Measurements from ENCODE around the gene ATAD3B. TPM values are rescaled to one million over a fixed set of nuclear protein-coding genes. Genes with fewer than 3 reads are reported as not detected.

ATAD3B gene, protein sequence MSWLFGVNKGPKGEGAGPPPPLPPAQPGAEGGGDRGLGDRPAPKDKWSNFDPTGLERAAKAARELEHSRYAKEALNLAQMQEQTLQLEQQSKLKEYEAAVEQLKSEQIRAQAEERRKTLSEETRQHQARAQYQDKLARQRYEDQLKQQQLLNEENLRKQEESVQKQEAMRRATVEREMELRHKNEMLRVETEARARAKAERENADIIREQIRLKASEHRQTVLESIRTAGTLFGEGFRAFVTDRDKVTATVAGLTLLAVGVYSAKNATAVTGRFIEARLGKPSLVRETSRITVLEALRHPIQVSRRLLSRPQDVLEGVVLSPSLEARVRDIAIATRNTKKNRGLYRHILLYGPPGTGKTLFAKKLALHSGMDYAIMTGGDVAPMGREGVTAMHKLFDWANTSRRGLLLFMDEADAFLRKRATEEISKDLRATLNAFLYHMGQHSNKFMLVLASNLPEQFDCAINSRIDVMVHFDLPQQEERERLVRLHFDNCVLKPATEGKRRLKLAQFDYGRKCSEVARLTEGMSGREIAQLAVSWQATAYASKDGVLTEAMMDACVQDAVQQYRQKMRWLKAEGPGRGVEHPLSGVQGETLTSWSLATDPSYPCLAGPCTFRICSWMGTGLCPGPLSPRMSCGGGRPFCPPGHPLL
- total RNA-seq, result 1 to 10 TPM; 2.7 to 5.7 TPM

DNA sequence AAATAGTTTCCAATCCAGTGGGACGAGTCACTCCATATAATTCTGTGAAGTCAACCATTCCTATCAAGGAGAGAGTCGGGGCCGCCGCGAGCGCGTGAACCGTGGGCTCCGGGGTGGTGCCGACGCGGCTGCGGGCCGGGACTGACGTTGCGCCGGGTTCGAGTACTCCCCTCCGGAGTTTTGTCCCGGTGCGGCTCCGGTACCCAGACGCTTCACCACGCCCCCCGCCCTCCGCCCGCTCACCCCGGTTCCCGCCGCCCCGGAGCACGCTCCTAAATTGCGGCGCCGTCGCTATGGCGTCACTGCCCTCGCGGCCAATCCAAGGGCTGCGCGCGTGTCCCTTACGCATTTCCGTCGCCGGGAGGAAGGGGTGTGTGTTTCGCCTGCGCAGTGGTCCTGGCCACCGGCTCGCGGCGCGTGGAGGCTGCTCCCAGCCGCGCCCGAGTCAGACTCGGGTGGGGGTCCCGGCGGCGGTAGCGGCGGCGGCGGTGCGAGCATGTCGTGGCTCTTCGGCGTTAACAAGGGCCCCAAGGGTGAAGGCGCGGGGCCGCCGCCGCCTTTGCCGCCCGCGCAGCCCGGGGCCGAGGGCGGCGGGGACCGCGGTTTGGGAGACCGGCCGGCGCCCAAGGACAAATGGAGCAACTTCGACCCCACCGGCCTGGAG, at the start of gene ATAD3B:
TSS of gene ATAD3B (plus strand) at position 377 of the 664 bp plus-strand sequence. CDS start at position 497, 120 bp downstream.
- no peaks in the 10 kb centered on the region for H3K36me3 ChIP-seq
- H3K4me1 ChIP-seq, result peaks cover 0 to 24% of the 10 kb centered on the region in 2 donors
- no peaks in the 10 kb centered on the region for H3K9me3 ChIP-seq
- peak within 1 kb of the TSS; percentile 75 to 83 for H3K27ac ChIP-seq
- DNase-seq (ENCODE audit: low spot score), result peak; percentile 95
- H3K27me3 ChIP-seq, result no peaks in the 10 kb centered on the region
- TF ChIP-seq, protein P1, sequence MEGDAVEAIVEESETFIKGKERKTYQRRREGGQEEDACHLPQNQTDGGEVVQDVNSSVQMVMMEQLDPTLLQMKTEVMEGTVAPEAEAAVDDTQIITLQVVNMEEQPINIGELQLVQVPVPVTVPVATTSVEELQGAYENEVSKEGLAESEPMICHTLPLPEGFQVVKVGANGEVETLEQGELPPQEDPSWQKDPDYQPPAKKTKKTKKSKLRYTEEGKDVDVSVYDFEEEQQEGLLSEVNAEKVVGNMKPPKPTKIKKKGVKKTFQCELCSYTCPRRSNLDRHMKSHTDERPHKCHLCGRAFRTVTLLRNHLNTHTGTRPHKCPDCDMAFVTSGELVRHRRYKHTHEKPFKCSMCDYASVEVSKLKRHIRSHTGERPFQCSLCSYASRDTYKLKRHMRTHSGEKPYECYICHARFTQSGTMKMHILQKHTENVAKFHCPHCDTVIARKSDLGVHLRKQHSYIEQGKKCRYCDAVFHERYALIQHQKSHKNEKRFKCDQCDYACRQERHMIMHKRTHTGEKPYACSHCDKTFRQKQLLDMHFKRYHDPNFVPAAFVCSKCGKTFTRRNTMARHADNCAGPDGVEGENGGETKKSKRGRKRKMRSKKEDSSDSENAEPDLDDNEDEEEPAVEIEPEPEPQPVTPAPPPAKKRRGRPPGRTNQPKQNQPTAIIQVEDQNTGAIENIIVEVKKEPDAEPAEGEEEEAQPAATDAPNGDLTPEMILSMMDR (IDR thresholded peaks at IDR 0.05), result no peak
- peak within 1 kb of the TSS; percentile 72 to 89 for H3K4me3 ChIP-seq

DNA sequence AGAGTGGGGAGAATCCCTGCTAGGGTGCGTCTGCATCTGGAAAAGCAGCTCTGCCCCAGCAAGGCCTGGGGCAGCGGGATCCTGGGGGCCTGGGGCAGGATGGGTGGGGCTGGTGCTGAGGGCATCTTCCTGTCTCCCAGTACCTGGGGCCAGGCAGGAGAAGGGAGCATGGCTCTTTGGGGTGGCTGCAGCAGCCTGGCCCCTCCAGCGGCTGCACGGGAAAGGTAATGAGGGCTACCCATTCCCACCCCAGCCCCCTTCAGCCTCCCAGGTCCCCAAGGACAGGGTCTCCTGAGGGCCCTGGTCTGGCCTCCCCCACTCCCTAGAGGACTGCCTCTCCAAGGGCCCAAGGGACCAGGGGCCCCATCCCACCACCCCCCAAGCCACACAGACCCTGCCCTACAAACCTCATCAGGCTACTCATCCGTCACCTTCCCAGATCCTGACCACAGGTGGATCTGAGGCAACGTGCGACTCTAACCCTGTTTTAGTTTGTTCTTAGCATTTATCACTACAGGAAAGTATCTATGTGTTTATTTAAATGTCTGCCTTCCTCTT, 49.6 kb upstream of the ATAD3B start:
- DNase-seq (ENCODE audit: low spot score), result no peak
- Histone ChIP-seq H3K27me3 (no peaks in the 10 kb centered on the region), H3K4me1 (peaks cover 0 to 16% of the 10 kb centered on the region in 2 donors), H3K36me3 (no peaks in the 10 kb centered on the region), H3K4me3 (no peak overlapping the region), H3K27ac (no peak overlapping the region), H3K9me3 (no peaks in the 10 kb centered on the region)
- TF ChIP-seq, protein P1 (IDR thresholded peaks at IDR 0.05), result no peak

DNA sequence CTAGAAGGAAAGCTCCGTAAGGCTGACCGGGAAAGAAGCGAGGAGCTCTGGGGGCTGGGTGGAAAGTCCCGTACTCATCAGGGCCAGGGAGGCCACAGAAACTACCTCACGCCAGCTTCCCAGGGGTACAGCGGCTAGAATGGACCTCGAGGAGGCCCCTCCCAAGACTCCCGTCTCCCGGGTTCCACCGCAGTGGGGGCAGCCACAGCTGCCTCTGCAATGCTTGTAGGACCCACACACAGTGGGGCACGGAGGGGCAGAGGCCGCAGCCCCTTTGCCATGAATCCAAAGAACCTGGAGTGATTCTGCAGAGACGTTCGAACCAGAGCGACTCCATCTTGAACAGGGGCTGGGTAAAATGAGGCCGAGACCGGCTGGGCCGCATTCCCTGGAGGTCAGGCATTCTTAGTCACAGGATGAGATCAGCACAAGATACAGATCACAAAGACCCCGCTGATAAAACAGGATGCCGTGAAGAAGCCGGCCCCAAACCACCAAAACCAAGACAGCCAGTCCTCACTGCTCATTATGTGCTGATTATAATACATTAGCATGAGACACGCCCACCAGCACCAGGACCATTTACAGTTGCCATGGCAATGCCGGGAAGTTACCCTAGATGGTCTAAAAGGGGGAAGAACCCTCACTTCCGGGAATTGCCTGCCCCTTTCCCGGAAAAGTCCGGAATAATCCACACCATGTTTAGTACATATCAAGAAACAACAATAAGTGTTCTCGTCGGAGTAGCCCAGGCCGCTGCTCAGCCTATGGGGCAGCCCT, 48.9 kb upstream of the ATAD3B start:
- no peaks in the 10 kb centered on the region for H3K9me3 ChIP-seq
- no peak overlapping the region for H3K4me3 ChIP-seq
- TF ChIP-seq, protein P1 (IDR thresholded peaks at IDR 0.05), result no peak
- no peaks in the 10 kb centered on the region for H3K36me3 ChIP-seq
- H3K4me1 ChIP-seq, result peaks cover 0 to 16% of the 10 kb centered on the region in 2 donors
- no peaks in the 10 kb centered on the region for H3K27me3 ChIP-seq
- no peak overlapping the region for H3K27ac ChIP-seq
- no peak for DNase-seq (ENCODE audit: low spot score)

DNA sequence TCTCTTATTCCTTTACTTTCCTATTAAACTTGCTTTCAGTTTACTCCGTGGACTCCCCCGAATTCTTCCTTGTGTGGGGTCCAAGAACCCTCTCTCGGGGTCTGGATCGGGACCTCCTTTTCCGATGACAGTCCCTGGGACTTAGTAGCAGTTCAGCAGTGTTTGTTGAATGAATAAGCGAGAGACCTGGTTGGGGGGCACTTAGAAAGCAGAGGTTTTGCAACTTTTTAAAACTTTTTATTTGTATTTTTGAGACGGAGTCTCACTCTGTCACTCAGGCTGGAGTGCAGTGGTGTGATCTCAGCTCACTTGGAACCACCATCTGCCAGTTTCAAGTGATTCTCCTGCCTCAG, 48.3 kb upstream of the ATAD3B start:
- no peaks in the 10 kb centered on the region for H3K36me3 ChIP-seq
- no peak overlapping the region for H3K4me3 ChIP-seq
- no peak overlapping the region for H3K27ac ChIP-seq
- TF ChIP-seq, protein P1 (IDR thresholded peaks at IDR 0.05), result no peak
- peaks cover 0 to 16% of the 10 kb centered on the region in 2 donors for H3K4me1 ChIP-seq
- H3K9me3 ChIP-seq, result no peaks in the 10 kb centered on the region
- no peak for DNase-seq (ENCODE audit: low spot score)
- no peaks in the 10 kb centered on the region for H3K27me3 ChIP-seq

DNA sequence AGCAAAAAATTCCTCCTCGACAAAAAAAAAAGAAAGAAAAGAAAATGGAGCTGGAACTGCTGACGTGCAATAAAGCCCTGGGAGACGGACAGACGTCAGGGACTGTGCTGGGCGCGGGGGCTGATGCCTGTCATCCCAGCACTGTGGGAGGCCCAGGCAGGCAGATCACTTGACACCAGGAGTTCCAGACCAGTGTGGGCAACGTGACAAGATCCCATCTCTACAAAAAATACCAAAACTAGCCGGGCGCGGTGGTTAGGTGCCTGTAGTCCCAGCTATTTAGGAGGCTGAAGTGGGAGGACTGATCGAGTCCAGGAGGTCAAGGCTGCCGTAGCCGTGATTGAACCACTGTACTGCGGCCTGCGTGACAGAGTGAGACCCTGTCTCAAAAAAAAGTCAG, 46.9 kb upstream of the ATAD3B start:
- no peak for DNase-seq (ENCODE audit: low spot score)

More for the DNA sequence above, 46.9 kb upstream of the ATAD3B start:
- Histone ChIP-seq H3K4me1 (peaks cover 0 to 18% of the 10 kb centered on the region in 2 donors), H3K36me3 (no peaks in the 10 kb centered on the region), H3K27ac (no peak overlapping the region), H3K9me3 (no peaks in the 10 kb centered on the region), H3K4me3 (no peak overlapping the region), H3K27me3 (no peaks in the 10 kb centered on the region)
- TF ChIP-seq, protein P1 (IDR thresholded peaks at IDR 0.05), result no peak

Data from right atrium auricular region (tissue), 2 donors.